Transverse colon (tissue), 4 donors: ENCODE data around the gene ACSF3. TPM values are rescaled to one million over a fixed set of nuclear protein-coding genes. Genes with fewer than 3 reads are reported as not detected.
"Not testable (repeated sequence)": the region's sequence is repeated elsewhere in the genome, so short reads cannot be mapped to it uniquely, and the experiment has no call there.

Source experiments
- DNase-seq: peaks from one replicate; pipeline ENCODE4 v3.0.0-alpha.2; 2019
- H3K27ac ChIP-seq, 4 donors: fragments of 200-600 bp; sonication (generic); 2 replicates each; pipeline ENCODE4 v1.5.1; 2016 to 2018; ENCODE audit warnings: inconsistent platforms in 4 of 4
- H3K27me3 ChIP-seq: fragments of 200-600 bp; sonication (generic); 2 replicates; pipeline ENCODE4 v1.5.1; 2017; ENCODE audit warnings: inconsistent platforms
- H3K36me3 ChIP-seq, 4 donors: fragments of 200-600 bp; sonication (generic); 2 replicates each; pipeline ENCODE4 v1.5.1; 2017 to 2019; ENCODE audit warnings: inconsistent platforms in 4 of 4
- H3K4me1 ChIP-seq, 4 donors: fragments of 200-600 bp; sonication (generic); 2 replicates each; pipeline ENCODE4 v1.5.1; 2017 to 2020; ENCODE audit warnings: inconsistent platforms in 4 of 4
- H3K4me3 ChIP-seq, 4 donors: fragments of 200-600 bp; sonication (generic); 1 replicate in 1 of 4; 2 replicates in 3 of 4; pipeline versions ENCODE4 v1.5.1 to v1.6.1; 2017 to 2019; ENCODE audit warnings: inconsistent platforms in 4 of 4
- H3K9me3 ChIP-seq, 2 donors: fragments of 200-600 bp; sonication (generic); 2 replicates each; pipeline ENCODE4 v1.5.1; 2017 to 2019; ENCODE audit warnings: inconsistent platforms in 2 of 2
- CTCF ChIP-seq, 5 experiments: fragments of 200-600 bp in 3 of 5; fragments of 450-650 bp in 2 of 5; sonication (generic) in 3 of 5; IDR thresholded peaks; 1 replicate in 2 of 5; 2 replicates in 3 of 5; pipeline ENCODE4 v1.5.1; 2016 to 2017; ENCODE audit warnings: antibody characterized with exemption in 5 of 5, inconsistent platforms in 3 of 5, mild to moderate bottlenecking in 2 of 5, moderate library complexity in 1 of 5
- EP300 ChIP-seq: sonication (generic); formaldehyde crosslinking; IDR thresholded peaks from one replicate; pipeline ENCODE4 v1.6.1; 2017; ENCODE audit warnings: antibody characterized with exemption, low read depth
- POLR2A ChIP-seq: fragments of 450-650 bp; IDR thresholded peaks from one replicate; pipeline ENCODE4 v1.6.1; 2016; ENCODE audit warnings: antibody characterized with exemption, mild to moderate bottlenecking, moderate library complexity
- POLR2AphosphoS5 ChIP-seq, 3 donors: sonication (generic); formaldehyde crosslinking; IDR thresholded peaks; one replicate each; pipeline ENCODE4 v1.6.1; 2016; ENCODE audit warnings: antibody characterized with exemption in 3 of 3
- WGBS, 2 donors: methylation state at CpG; one replicate each; pipeline ENCODE4 v1.1.5; 2018; ENCODE audit warnings: low coverage in 1 of 2; 5-methylcytosine and 5-hydroxymethylcytosine counted together
- in situ Hi-C, 4 donors: fragments of 200-750 bp; cut with MboI; loops; one replicate each; pipeline versions ENCODE4 v1.15.0 to v1.15.1; 2017; ENCODE audit warnings: low sequenced_read_pairs in 3 of 4, low pct_ligation_motif_present in 1 of 4, low pct_unique_long_range_greater_than_20kb in 1 of 4
- intact Hi-C: fragments of 100-400 bp; cut with DNase I; formaldehyde crosslinking; loops from one replicate; pipeline ENCODE4 v1.15.1; 2023; ENCODE audit warnings: low total_unique reads
- total RNA-seq, 4 donors: library from RNA; depleted of rRNA; stranded (reverse); fragments of >200 nt; gene quantifications; one replicate each; pipeline ENCODE4 v1.1.0, GENCODE V29; 2016

ACSF3 gene
- total RNA-seq, 4 donors from 2014 or later: 54.5 to 120 (median 75.8) TPM

DNA sequence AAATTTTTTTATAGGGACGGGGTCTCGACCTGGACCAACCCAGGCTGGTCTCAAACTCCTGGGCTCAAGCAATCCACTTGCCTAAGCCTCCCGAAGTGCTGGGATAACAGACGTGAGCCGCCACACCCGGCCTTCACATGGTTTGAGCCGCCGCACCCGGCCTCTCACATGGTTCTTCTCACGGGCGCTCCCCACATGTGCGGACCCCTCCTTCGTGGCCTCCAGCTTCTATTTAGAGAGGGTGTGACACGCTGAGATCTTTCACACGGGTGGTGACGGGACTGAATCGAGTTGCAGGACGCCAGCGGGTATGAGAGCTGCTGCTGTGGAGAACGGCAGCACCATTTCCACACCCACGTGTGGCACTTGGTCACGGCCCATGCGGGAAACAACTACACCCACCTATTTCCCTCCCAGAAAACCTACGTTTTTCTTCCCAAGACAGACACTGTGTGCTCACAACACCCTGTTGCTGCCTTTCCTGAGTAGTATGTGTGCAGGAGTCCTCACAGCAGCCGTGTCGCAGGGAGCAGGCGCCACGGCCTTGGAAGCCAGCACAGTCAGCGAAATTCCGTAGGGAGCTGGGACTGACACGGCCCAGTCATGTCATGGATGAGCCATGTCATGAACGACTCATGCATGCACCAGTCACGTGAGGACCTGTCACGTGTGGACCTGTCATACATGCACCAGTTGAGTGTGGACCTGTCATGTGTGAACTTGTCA is 20.1 kb upstream of the ACSF3 start:
- H3K27ac ChIP-seq: no peak overlapping the region
- intact Hi-C loops (no loop called here), in situ Hi-C loops (no loop called here)
- H3K4me1 ChIP-seq: peaks cover 0 to 16% (median 14%) of the 10 kb centered on the region in 4 donors
- WGBS, 2 donors: 88 to 94% methylated on average over 7 to 34 of the region's 34 CpGs
- H3K4me3 ChIP-seq: no peak overlapping the region
- DNase-seq: no peak
- H3K9me3 ChIP-seq: no peaks in the 10 kb centered on the region
- no peak for TF ChIP-seq EP300
- peaks cover 14% of the 10 kb centered on the region for H3K27me3 ChIP-seq
- no peaks in the 10 kb centered on the region for H3K36me3 ChIP-seq

DNA sequence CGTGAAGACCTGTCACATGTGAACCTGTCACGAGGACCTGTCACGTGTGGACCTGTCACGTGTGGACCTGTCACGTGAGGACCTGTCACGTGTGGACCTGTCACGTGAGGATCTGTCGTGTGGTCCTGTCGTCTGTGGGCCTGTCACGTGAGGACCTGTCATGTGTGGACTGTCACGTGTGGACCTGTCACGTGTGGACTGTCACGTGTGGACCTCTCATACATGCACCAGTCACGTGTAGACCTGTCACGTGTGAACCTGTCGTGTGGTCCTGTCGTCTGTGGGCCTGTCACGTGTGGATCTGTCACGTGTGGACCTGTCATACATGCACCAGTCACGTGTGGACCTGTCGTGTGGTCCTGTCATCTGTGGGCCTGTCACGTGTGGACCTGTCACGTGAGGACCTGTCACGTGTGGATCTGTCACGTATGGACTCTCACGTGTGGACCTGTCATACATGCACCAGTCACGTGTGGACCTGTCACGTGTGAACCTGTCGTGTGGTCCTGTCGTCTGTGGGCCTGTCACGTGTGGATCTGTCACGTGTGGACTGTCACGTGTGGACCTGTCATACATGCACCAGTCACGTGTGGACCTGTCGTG is 19.5 kb upstream of the ACSF3 start:
- in situ Hi-C loops, H3K27ac ChIP-seq, H3K9me3 ChIP-seq, H3K4me3 ChIP-seq, intact Hi-C loops, H3K36me3 ChIP-seq, DNase-seq: not testable (repeated sequence)
- peaks cover 14% of the 10 kb centered on the region for H3K27me3 ChIP-seq
- peaks cover 0 to 16% (median 14%) of the 10 kb centered on the region in 4 donors for H3K4me1 ChIP-seq
- WGBS, 2 donors: 92% methylated on average over 33 of the region's 35 CpGs; no CpG with 5 or more reads in 1 of the 2 donors

- in situ Hi-C loops (no loop called here), intact Hi-C loops (no loop called here)
- no peak for DNase-seq
Measured at GRCh38 chr16:89074803-89075688, 18.6 kb upstream of the ACSF3 start.

GRCh38 chr16:89076159-89076558 is 17.5 kb upstream of the ACSF3 start:
- Histone ChIP-seq H3K27ac (no peak overlapping the region), H3K27me3 (peaks cover 6% of the 10 kb centered on the region), H3K4me3 (no peak overlapping the region), H3K9me3 (no peaks in the 10 kb centered on the region), H3K36me3 (no peaks in the 10 kb centered on the region), H3K4me1 (peaks cover 0 to 16% (median 13%) of the 10 kb centered on the region in 4 donors)
- TF ChIP-seq CTCF (IDR thresholded peaks at IDR 0.05): no peak
- TF ChIP-seq POLR2A: no peak
- no peak for TF ChIP-seq POLR2AphosphoS5 (IDR thresholded peaks at IDR 0.05)
- TF ChIP-seq EP300: no peak
- intact Hi-C loops: no loop called here
- DNase-seq: no peak
- in situ Hi-C loops: no loop called here
- 94 to 95% methylated on average over 9 to 14 of the region's 14 CpGs for WGBS, 2 donors

More at GRCh38 chr16:89074803-89075688, 18.6 kb upstream of the ACSF3 start:
- Histone ChIP-seq H3K27ac (no peak overlapping the region), H3K27me3 (peaks cover 13% of the 10 kb centered on the region), H3K9me3 (no peaks in the 10 kb centered on the region), H3K4me3 (no peak overlapping the region), H3K36me3 (no peaks in the 10 kb centered on the region), H3K4me1 (peaks cover 0 to 16% (median 14%) of the 10 kb centered on the region in 4 donors)
- WGBS, 2 donors: 93 to 100% methylated on average over 1 to 27 of the region's 37 CpGs
- TF ChIP-seq POLR2A: no peak
- no peak for TF ChIP-seq CTCF (IDR thresholded peaks at IDR 0.05)
- TF ChIP-seq POLR2AphosphoS5 (IDR thresholded peaks at IDR 0.05): no peak
- TF ChIP-seq EP300: no peak

- WGBS, 2 donors: 90% methylated on average over 16 of the region's 16 CpGs; no CpG with 5 or more reads in 1 of the 2 donors
- no peak for DNase-seq
- in situ Hi-C loops: no loop called here
- no peak for TF ChIP-seq POLR2A
- TF ChIP-seq EP300: no peak
- TF ChIP-seq CTCF (IDR thresholded peaks at IDR 0.05): no peak
- TF ChIP-seq POLR2AphosphoS5 (IDR thresholded peaks at IDR 0.05): no peak
- no peaks in the 10 kb centered on the region for H3K27me3 ChIP-seq
- H3K9me3 ChIP-seq: no peaks in the 10 kb centered on the region
- H3K4me1 ChIP-seq: peaks cover 0 to 8% (median 6%) of the 10 kb centered on the region in 4 donors
- intact Hi-C loops: no loop called here
- no peaks in the 10 kb centered on the region for H3K36me3 ChIP-seq
- H3K4me3 ChIP-seq: no peak overlapping the region
- no peak overlapping the region for H3K27ac ChIP-seq
Measured at GRCh38 chr16:89077076-89077475, 16.6 kb upstream of the ACSF3 start.
